Endothelial cell of umbilical vein (primary cell): ENCODE results near the gene NKIRAS1. TPM values are rescaled to one million over a fixed set of nuclear protein-coding genes. Genes with fewer than 3 reads are reported as not detected.

ENCODE experiments used
- BruUV-seq: library from RNA; stranded (reverse); fragments of 400-500 nt; replicated peaks from 2 replicates; lab custom pipeline; 2021; lab: Mats Ljungman, UMichigan
- CTCF ChIA-PET: fragments of 300-600, 350-600 bp; sonication (Branson Sonifier 250); formaldehyde crosslinking; loops from one replicate; lab custom pipeline; 2021; ENCODE audit warnings: antibody characterized with exemption, inconsistent platforms; lab: Charles Lee
- POLR2A ChIA-PET: fragments of 300-600, 350-600 bp; sonication (Branson Sonifier 250); formaldehyde crosslinking; loops from one replicate; lab custom pipeline; 2021; ENCODE audit warnings: antibody characterized with exemption, inconsistent platforms; lab: Charles Lee
- DNase-seq: peaks from one replicate; pipeline ENCODE4 v3.0.0-alpha.2; 2011; ENCODE audit warnings: low read depth, low spot score
- FAIRE-seq: peaks from 2 replicates; lab custom pipeline; 2011; peaks lifted over from hg19 to GRCh38; lab: Jason Lieb, UNC
- H2AFZ ChIP-seq: 2 replicates; pipeline ENCODE4 v1.6.0; 2012; ENCODE audit warnings: low read depth, low read length, control low read depth, inconsistent platforms
- H3K27ac ChIP-seq: 2 replicates; pipeline ENCODE4 v1.5.1; 2011; ENCODE audit warnings: low read depth, mild to moderate bottlenecking, control low read depth, low read length, moderate library complexity; ENCODE audit not compliant: insufficient read depth
- H3K27me3 ChIP-seq, 2 experiments: 2 replicates each; pipeline versions ENCODE4 v1.6.0 to v1.6.1; 2011; ENCODE audit warnings: low read length in 2 of 2, mixed read lengths in 1 of 2; ENCODE audit not compliant: control insufficient read depth in 2 of 2, insufficient read depth in 2 of 2
- H3K36me3 ChIP-seq, 2 experiments: 2 replicates in 1 of 2; 3 replicates in 1 of 2; pipeline ENCODE4 v1.5.1; 2011; ENCODE audit warnings: low read length in 2 of 2, mild to moderate bottlenecking in 1 of 2, moderate library complexity in 1 of 2; ENCODE audit not compliant: control insufficient read depth in 2 of 2, insufficient read depth in 2 of 2; ENCODE audit errors: extremely low read depth in 1 of 2
- H3K4me1 ChIP-seq: 3 replicates; pipeline ENCODE4 v1.5.1; 2011; ENCODE audit warnings: mild to moderate bottlenecking, low read length; ENCODE audit not compliant: control insufficient read depth, insufficient read depth; ENCODE audit errors: extremely low read depth
- H3K4me2 ChIP-seq: 2 replicates; pipeline ENCODE4 v1.6.1; 2011; ENCODE audit warnings: low read length, control low read depth, mixed read lengths; ENCODE audit not compliant: insufficient read depth
- H3K4me3 ChIP-seq, 3 experiments: fragments of 200-600 bp in 1 of 3; sonication (generic), shearing (Covaris generic) in 1 of 3; replicated peaks in 1 of 3; 2 replicates each; pipeline ENCODE4 v1.5.1; 2011 to 2016; ENCODE audit warnings: control low read depth in 3 of 3, low read length in 3 of 3, mild to moderate bottlenecking in 2 of 3, inconsistent platforms in 1 of 3, low read depth in 1 of 3, moderate library complexity in 1 of 3; ENCODE audit not compliant: insufficient read depth in 1 of 3
- H3K79me2 ChIP-seq: 2 replicates; pipeline ENCODE4 v1.6.0; 2012; ENCODE audit warnings: low read length, inconsistent platforms; ENCODE audit not compliant: control insufficient read depth, insufficient read depth
- H3K9ac ChIP-seq: replicated peaks from 2 replicates; pipeline ENCODE3; 2011; ENCODE audit warnings: low read length, control low read depth; ENCODE audit not compliant: insufficient read depth; ENCODE audit errors: extremely low read depth
- H3K9me1 ChIP-seq: replicated peaks from 3 replicates; pipeline ENCODE4 v1.6.0; 2011; ENCODE audit warnings: mild to moderate bottlenecking, low read length; ENCODE audit not compliant: control insufficient read depth, insufficient read depth; ENCODE audit errors: extremely low read depth
- H3K9me3 ChIP-seq: replicated peaks from 2 replicates; pipeline ENCODE4 v1.5.1; 2012; ENCODE audit warnings: low read length, inconsistent platforms; ENCODE audit not compliant: control insufficient read depth, insufficient read depth
- H4K20me1 ChIP-seq: replicated peaks from 2 replicates; pipeline ENCODE3; 2011; ENCODE audit warnings: mild to moderate bottlenecking, low read length; ENCODE audit not compliant: control insufficient read depth, insufficient read depth; ENCODE audit errors: extremely low read depth
- CTCF ChIP-seq, 2 donors: IDR thresholded peaks; 1 replicate in 1 of 2; 2 replicates in 1 of 2; pipeline ENCODE4 v1.5.1; 2011; ENCODE audit warnings: low read length in 2 of 2, mild to moderate bottlenecking in 2 of 2, moderate library complexity in 2 of 2, control low read depth in 1 of 2, inconsistent platforms in 1 of 2, low read depth in 1 of 2; ENCODE audit not compliant: insufficient read depth in 1 of 2; ENCODE audit errors: extremely low read depth in 1 of 2
- EZH2 ChIP-seq: IDR thresholded peaks from 2 replicates; pipeline ENCODE4 v1.6.1; 2012; ENCODE audit warnings: borderline replicate concordance, low read depth, mild to moderate bottlenecking, moderate library complexity, low read length, inconsistent platforms; ENCODE audit not compliant: severe bottlenecking
- FOS ChIP-seq: IDR thresholded peaks from 2 replicates; pipeline ENCODE4 v1.6.1; 2011; ENCODE audit warnings: mild to moderate bottlenecking, low read length, moderate library complexity, borderline replicate concordance; ENCODE audit not compliant: insufficient read depth
- GATA2 ChIP-seq: IDR thresholded peaks from 2 replicates; pipeline ENCODE4 v1.7.0; 2011; ENCODE audit warnings: low read depth, mild to moderate bottlenecking, moderate library complexity, mixed read lengths, low read length; ENCODE audit not compliant: insufficient read length, insufficient read depth
- JUN ChIP-seq: IDR thresholded peaks from 2 replicates; pipeline ENCODE4 v1.6.1; 2011; ENCODE audit warnings: borderline replicate concordance, low read depth; ENCODE audit not compliant: insufficient read length, insufficient read depth
- MAX ChIP-seq: IDR thresholded peaks from 2 replicates; pipeline ENCODE4 v1.6.1; 2011; ENCODE audit not compliant: insufficient read depth, insufficient read length
- MYC ChIP-seq: IDR thresholded peaks from one replicate; pipeline ENCODE4 v1.6.1; 2011; ENCODE audit warnings: mild to moderate bottlenecking, low read depth, low read length
- POLR2A ChIP-seq: IDR thresholded peaks from 2 replicates; pipeline ENCODE4 v1.6.1; 2012; ENCODE audit warnings: low read depth, mild to moderate bottlenecking, control low read depth, low read length
- POLR2AphosphoS5 ChIP-seq: IDR thresholded peaks from 2 replicates; pipeline ENCODE4 v1.6.1; 2012; ENCODE audit warnings: low read depth, mild to moderate bottlenecking, control low read depth, low read length, moderate library complexity; ENCODE audit not compliant: insufficient read depth
- dilution Hi-C: fragments of 300-500 bp; cut with MboI; formaldehyde crosslinking; loops from one replicate; pipeline ENCODE4 v1.15.0; 2019; ENCODE audit warnings: low sequenced_read_pairs; ENCODE audit not compliant: extremely low pct_ligation_motif_present
- intact Hi-C: fragments of 100-400 bp; cut with micrococcal nuclease; formaldehyde crosslinking; loops from one replicate; pipeline ENCODE4 v1.10.0; 2022
- polyA plus RNA-seq, 4 experiments: library from polyadenylated mRNA; depleted of rRNA in 3 of 4; stranded (reverse) in 3 of 4; unstranded in 1 of 4; fragments of >200 nt; gene quantifications; 2 replicates each; pipeline versions ENCODE4 v1.2.1 to v1.2.3, GENCODE V29; 2011 to 2012; ENCODE audit warnings: missing spikeins in 1 of 4
- total RNA-seq: library from RNA; stranded (reverse); gene quantifications from 2 replicates; pipeline ENCODE4 v1.2.3, GENCODE V29; 2021

Gene NKIRAS1
- total and polyA plus RNA-seq, 2 donors (not counting 3 experiments of a cell fraction or from before 2014, with no cell fraction given), result 2.2 to 2.9 TPM

GRCh38 chr3:23956701-23957100 is 39.9 kb upstream of the NKIRAS1 start:
- H3K4me3 ChIP-seq, result no peak overlapping the region
- no peak overlapping the region for H3K9ac ChIP-seq
- no peak for TF ChIP-seq JUN
- no peak for TF ChIP-seq POLR2AphosphoS5
- TF ChIP-seq GATA2, result no peak
- no peak for TF ChIP-seq POLR2A
- no peak overlapping the region for H3K27ac ChIP-seq
- H3K27me3 ChIP-seq, result no peaks in the 10 kb centered on the region
- intact Hi-C loops, result no loop called here
- H4K20me1 ChIP-seq, result no peaks in the 10 kb centered on the region
- no peak overlapping the region for H2AFZ ChIP-seq
- no peaks in the 10 kb centered on the region for H3K9me3 ChIP-seq
- BruUV-seq, result no TSS peak
- DNase-seq (no peak), FAIRE-seq (no peak)
- no peaks in the 10 kb centered on the region for H3K9me1 ChIP-seq
- peaks cover 15% of the 10 kb centered on the region for H3K4me1 ChIP-seq
- dilution Hi-C loops, result no loop called here
- H3K36me3 ChIP-seq, result no peaks in the 10 kb centered on the region
- ChIA-PET CTCF (interaction anchor here (1.3 kb wide), 2 partner anchors 9 to 156 kb away, joined by 3 to 6 read pairs; no protein-coding TSS in a partner anchor), POLR2A (interaction anchor here (2.4 kb wide), 1 partner anchor 40 kb away, joined by 6 read pairs; the partner anchor contains the start of genes NKIRAS1 and RPL15)
- no peak overlapping the region for H3K4me2 ChIP-seq
- H3K79me2 ChIP-seq, result peaks cover 5% of the 10 kb centered on the region

GRCh38 chr3:23954144-23954543 is 37.4 kb upstream of the NKIRAS1 start:
- Histone ChIP-seq H3K9ac (no peak overlapping the region), H3K27me3 (no peaks in the 10 kb centered on the region), H3K4me3 (no peak overlapping the region), H3K4me1 (peaks cover 6% of the 10 kb centered on the region), H3K36me3 (no peaks in the 10 kb centered on the region), H3K4me2 (no peak overlapping the region), H3K9me1 (no peaks in the 10 kb centered on the region), H4K20me1 (no peaks in the 10 kb centered on the region), H3K27ac (no peak overlapping the region), H3K79me2 (peaks cover 12% of the 10 kb centered on the region), H3K9me3 (no peaks in the 10 kb centered on the region), H2AFZ (no peak overlapping the region)
- intact Hi-C loops (no loop called here), dilution Hi-C loops (no loop called here)
- DNase-seq (no peak), FAIRE-seq (no peak)
- TF ChIP-seq EZH2 (no peak), MAX (no peak), CTCF (IDR thresholded peaks at IDR 0.05; ENCODE audit: extremely low read depth in 1 of 2, insufficient read depth in 1 of 2, low read depth in 1 of 2, low read length in 2 of 2) (no peak), JUN (no peak), GATA2 (no peak), FOS (no peak), POLR2AphosphoS5 (no peak), POLR2A (no peak), MYC (no peak)
- ChIA-PET POLR2A (no interaction called here), CTCF (no interaction called here)
- BruUV-seq, result no TSS peak
